Activated naive CD8-positive, alpha-beta T cell treated with anti-CD3 and anti-CD28 coated beads for 36 hours (primary cell): ENCODE results near the gene YEATS2. TPM values are rescaled to one million over a fixed set of nuclear protein-coding genes. Genes with fewer than 3 reads are reported as not detected.

ENCODE experiments used
- DNase-seq: peaks from one replicate; pipeline ENCODE4 v3.0.0; 2021
- H3K27ac Mint-ChIP-seq: one replicate; pipeline ENCODE4 v1.8.0; 2022; ENCODE audit warnings: mild to moderate bottlenecking, moderate library complexity, mixed read lengths
- H3K27me3 Mint-ChIP-seq: one replicate; pipeline ENCODE4 v1.8.0; 2022; ENCODE audit warnings: mild to moderate bottlenecking, mixed read lengths
- H3K36me3 Mint-ChIP-seq: one replicate; pipeline ENCODE4 v1.8.0; 2021; ENCODE audit warnings: mild to moderate bottlenecking, mixed read lengths
- H3K4me1 Mint-ChIP-seq: one replicate; pipeline ENCODE4 v1.8.0; 2021; ENCODE audit warnings: mixed read lengths
- H3K4me3 Mint-ChIP-seq: one replicate; pipeline ENCODE4 v1.8.0; 2022; ENCODE audit warnings: mild to moderate bottlenecking, moderate library complexity, mixed read lengths
- H3K9me3 Mint-ChIP-seq: one replicate; pipeline ENCODE4 v1.8.0; 2022; ENCODE audit warnings: mixed read lengths
- total RNA-seq, 2 experiments: library from RNA; stranded (reverse); gene quantifications; one replicate each; pipeline ENCODE4 v1.2.3, GENCODE V29; 2021

Gene YEATS2
- total RNA-seq, 2 experiments from 2014 or later = 40.1 to 45.1 TPM

- DNase-seq = no peak
- peaks cover 19% of the 10 kb centered on the region for H3K36me3 Mint-ChIP-seq
- H3K4me1 Mint-ChIP-seq = peaks cover 17% of the 10 kb centered on the region
- no peaks in the 10 kb centered on the region for H3K9me3 Mint-ChIP-seq
- peak overlapping the region; percentile 80 for H3K27ac Mint-ChIP-seq
- no peak overlapping the region for H3K4me3 Mint-ChIP-seq
- no peaks in the 10 kb centered on the region for H3K27me3 Mint-ChIP-seq
Observed at GRCh38 chr3:183845608-183846288, 148.2 kb downstream of the YEATS2 start.

- no peaks in the 10 kb centered on the region for H3K27me3 Mint-ChIP-seq
- H3K4me3 Mint-ChIP-seq = no peak overlapping the region
- peaks cover 15% of the 10 kb centered on the region for H3K4me1 Mint-ChIP-seq
- no peaks in the 10 kb centered on the region for H3K9me3 Mint-ChIP-seq
- H3K36me3 Mint-ChIP-seq = peaks cover 37% of the 10 kb centered on the region
- DNase-seq = no peak
- H3K27ac Mint-ChIP-seq = no peak overlapping the region
Observed at GRCh38 chr3:183854318-183855035, 156.9 kb downstream of the YEATS2 start.

DNA sequence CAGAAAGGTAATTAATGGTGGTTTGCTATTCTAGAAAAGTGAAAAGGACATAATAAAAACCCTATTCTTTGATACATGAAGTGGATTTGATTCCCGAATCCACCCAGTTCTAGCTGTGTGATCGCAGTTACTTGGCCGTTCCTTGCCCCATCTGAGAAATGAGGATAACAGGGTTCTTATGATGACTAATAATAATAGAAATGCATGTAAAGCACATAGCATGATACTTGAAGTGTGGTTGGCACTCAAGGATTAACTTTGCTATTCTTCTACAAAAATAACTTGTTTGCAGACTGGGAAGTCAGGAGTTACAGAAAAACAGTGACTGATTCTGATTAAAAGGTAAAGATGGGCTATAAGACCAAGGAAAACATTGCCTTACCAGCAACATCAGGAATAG, 160.3 kb downstream of the YEATS2 start:
- H3K36me3 Mint-ChIP-seq = peaks cover 33% of the 10 kb centered on the region
- no peaks in the 10 kb centered on the region for H3K27me3 Mint-ChIP-seq
- H3K4me3 Mint-ChIP-seq = no peak overlapping the region
- no peak overlapping the region for H3K27ac Mint-ChIP-seq
- no peak for DNase-seq
- H3K9me3 Mint-ChIP-seq = no peaks in the 10 kb centered on the region
- H3K4me1 Mint-ChIP-seq = peaks cover 12% of the 10 kb centered on the region

Other genes with a start within 250 kb of the YEATS2 start
- 10 to 100 TPM; 26.6 to 26.8 TPM for gene KLHL6, start 142.1 kb upstream of the YEATS2 start, total RNA-seq
- gene KLHL24, start 62.2 kb upstream of the YEATS2 start, total RNA-seq = 1 to 10 TPM; 6.7 to 8.0 TPM
- gene MAP6D1, start 127.8 kb downstream of the YEATS2 start, total RNA-seq = 1 to 10 TPM; 5.3 to 6.5 TPM
- gene PARL, start 187.1 kb downstream of the YEATS2 start, total RNA-seq = 100 to 1,000 TPM; 107 to 108 TPM